GM15510 (cell line): ENCODE data around the gene THRSP.

Experiments
- POLR2A ChIP-seq: IDR thresholded peaks from 3 replicates; pipeline ENCODE4 v1.6.1; 2011; ENCODE audit warnings: borderline replicate concordance; ENCODE audit not compliant: insufficient read length; ENCODE audit errors: extremely low read depth

THRSP gene

DNA sequence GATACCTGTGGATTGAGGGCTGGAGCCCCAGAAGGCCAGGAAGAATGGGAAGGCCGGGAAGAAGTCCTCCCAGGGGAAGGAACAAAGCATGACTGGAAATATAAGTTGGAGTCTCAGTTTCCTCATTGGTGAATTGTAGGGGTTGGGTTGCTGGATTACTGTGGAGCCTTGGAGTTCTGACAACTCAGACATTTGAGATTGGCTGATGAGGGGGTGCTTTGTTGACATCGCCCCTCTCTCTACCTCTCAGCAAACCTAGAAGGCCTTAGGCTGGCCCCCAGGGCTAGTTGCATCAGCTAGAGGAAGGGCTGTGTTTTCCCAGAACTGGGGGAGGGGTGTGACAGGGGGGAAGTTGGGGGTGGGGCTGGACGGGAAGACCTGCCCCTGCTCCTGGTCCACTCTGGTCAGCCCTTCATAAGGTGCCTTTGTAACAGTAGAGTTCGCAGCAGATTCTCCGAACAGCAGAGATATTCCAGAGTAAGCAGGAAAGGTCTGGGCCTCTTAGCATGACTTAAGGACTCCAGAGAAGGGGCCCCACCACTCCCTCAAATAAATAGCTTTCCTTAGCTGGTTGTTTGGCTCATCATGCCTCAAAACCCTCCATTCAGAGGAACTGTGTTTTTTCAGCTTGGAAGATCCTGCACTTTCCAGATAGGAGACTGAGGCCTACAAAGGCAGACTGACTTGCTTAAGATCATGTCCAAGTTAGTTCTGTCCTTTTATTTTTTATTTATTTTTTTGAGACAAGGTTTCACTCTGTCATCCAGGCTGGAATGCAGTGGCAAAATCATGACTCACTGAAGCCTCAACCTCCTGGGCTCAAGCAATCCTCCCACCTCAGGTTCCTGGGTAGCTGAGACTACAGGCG is 12.5 kb upstream of the THRSP start:
- TF ChIP-seq POLR2A, result no peak

DNA sequence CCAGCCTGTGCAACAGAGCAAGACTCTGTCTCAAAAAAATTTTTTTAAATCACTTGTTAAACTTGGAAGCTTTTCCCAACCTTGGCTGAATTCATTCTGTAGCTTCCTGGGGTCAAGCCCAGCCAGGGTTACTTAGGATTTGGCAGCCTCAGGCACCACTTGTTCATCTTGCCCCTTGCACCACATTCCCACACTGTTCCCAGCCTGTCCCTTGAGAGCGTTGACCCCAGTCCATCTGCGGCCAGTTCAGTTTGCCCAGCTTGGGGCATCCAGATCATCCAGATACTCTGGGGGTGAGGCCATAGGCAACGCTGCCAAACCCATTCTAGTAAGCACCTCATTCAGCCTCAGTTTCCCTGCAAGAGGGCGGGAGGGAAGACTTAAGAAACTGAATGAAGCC is 8.7 kb upstream of the THRSP start:
- TF ChIP-seq POLR2A, result no peak

GRCh38 chr11:78056093-78056492 is 7.6 kb upstream of the THRSP start:
- no peak for TF ChIP-seq POLR2A

DNA sequence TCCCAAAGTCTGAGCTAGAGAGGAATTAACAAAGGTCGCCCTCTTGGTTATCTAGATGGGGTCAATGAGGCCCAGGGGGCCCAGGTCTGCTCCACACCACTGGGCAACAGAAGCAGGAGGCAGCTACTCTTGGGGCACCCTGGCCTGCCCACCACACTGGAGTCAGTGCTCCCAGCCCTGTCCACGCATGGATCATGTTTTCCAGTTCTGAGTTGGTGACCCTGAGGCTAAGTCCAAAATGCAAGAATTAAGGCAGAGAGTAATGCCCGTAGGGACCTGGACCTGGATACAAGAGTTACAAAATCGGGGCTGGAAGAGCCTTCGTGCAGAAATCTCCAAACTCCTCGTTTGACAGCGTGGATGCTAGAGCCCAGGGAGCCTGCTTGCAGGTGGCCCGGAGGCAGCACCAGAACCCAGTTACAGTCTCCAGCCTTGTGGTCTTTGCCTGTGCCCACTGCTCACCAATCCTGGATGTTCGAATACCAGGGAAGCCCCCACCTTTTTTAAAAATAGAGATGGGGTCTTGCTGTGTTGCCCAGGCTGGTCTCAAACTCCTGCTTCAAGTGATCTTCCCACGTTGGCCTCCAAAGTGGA is 6.1 kb upstream of the THRSP start:
- no peak for TF ChIP-seq POLR2A

DNA sequence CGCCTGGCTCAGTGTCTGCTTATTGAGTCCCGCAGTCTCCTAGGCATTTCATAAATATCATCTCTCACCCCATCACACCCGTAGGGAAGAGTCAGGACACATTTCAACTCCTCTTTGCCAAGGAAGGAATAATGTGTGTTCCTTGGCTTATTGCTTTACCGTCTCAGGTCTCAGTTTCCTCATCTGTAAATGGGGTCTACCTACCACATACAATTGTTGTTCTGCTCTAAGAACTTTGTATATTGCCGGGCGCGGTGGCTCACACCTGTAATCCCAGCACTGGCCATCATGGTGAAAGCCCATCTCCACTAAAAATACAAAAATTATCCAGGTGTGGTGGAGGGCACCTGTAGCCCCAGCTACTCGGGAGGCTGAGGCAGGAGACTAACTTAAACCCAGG is 3.1 kb upstream of the THRSP start:
- no peak for TF ChIP-seq POLR2A

GRCh38 chr11:78061088-78061920 is 2.4 kb upstream of the THRSP start:
- no peak for TF ChIP-seq POLR2A

DNA sequence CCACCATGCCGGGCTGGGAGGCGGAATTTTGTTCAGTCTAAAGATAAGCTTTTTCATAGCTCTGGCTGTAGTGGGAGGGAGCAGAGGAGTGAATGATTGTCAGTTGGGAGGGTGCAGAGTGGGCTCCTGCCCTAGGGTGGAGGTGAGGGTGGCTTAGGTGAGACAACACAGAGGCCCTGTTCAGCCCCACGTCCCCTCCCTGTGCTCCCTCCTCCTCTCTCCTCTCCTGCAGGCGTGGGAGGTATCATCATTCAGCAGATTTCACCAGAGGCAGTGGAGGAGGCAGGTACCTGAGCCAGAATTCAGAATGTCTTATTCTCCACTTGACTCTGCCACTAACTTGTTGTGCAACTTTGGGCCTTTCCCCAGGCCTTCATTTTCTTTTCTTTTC is 1.7 kb upstream of the THRSP start:
- no peak for TF ChIP-seq POLR2A

- TF ChIP-seq POLR2A, result no peak
Measured at GRCh38 chr11:78062671-78063070, 990 bp upstream of the THRSP start.

DNA sequence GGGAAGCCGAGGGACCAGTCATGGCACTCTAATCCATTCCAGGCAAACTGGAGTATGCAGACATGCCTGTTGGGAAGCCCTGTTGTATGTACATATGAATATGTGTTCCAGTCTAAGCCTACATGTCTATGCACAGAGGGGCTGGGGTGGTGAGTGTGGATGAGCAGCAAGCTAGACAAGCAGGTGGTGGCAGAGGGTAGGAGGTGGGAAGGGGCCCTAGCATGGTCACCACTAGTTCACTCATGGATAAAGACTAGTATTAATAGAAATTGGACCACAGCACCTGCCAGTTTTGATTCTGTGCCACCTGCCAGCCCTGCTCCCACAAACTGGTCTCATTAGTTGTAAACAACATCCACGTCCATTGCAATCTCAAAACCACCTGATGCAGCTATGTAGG is 1.5 kb downstream of the THRSP start:
- no peak for TF ChIP-seq POLR2A

DNA sequence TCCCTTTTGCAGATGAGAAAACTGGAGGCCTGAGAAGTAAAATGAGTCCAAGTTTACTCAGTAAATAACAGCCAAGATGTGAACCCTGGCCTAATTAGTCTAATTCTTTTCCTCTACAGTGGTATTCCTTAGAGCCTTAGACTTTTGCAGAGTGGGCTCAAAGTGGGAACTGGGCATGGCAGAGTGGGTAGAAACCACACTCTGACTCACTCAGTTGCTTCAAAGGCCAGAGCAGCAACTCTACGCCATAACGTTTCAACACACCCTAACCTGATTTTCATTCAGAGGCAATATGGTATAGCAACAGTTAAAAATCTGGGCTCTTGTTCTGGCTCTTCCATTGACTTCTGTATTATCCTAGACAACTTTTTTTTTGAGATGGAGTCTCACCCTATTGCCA is 2.8 kb downstream of the THRSP start:
- no peak for TF ChIP-seq POLR2A

- TF ChIP-seq POLR2A, result no peak
Measured at GRCh38 chr11:78067704-78068103, 4.0 kb downstream of the THRSP start.

- TF ChIP-seq POLR2A, result no peak
Measured at GRCh38 chr11:78069465-78069864, 5.8 kb downstream of the THRSP start.

DNA sequence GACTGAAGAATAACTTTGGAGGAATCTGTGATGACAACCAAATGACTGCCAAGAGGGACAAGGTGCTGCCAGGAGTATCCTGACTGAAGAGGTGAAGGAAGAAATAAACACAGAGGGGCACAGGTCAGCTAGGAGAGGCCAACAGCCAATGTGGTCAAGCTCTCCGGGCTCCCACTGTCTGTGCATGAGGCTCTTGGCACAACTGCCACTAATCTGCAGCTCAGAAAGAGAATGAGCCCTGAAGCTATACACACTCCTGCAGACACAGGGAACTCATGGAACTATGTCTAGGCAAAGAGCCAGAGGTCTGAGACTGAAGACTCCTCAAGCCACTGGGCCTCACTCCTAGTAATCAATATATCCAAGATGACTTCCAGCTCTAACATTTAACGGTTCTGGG is 7.0 kb downstream of the THRSP start:
- no peak for TF ChIP-seq POLR2A

GRCh38 chr11:78071717-78072116 is 8.1 kb downstream of the THRSP start:
- no peak for TF ChIP-seq POLR2A

GRCh38 chr11:78072455-78072854 is 8.8 kb downstream of the THRSP start:
- no peak for TF ChIP-seq POLR2A

DNA sequence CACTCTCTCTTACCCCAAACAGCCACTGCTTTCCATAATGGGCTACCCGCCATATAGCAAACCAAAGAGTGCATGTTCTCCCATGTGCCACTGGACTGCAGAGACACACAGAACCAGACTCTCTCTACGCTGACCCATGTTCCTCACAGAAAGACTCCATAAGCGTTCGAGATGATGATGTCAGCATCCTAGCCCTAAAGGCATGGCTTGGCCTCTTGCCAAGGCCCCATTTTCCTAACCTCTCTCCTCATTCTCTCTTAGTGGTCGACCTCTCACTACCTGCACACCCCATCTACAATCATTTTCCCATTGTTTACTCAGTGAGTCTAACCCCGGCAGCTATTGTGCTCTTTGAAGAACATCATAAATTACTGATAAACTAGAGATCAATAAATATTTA is 11.1 kb downstream of the THRSP start:
- no peak for TF ChIP-seq POLR2A

GRCh38 chr11:78076733-78077403 is 13.2 kb downstream of the THRSP start:
- no peak for TF ChIP-seq POLR2A
